Naive thymus-derived CD4-positive, alpha-beta T cell (primary cell): ENCODE data around the gene IL17B. TPM values are rescaled to one million over a fixed set of nuclear protein-coding genes. Genes with fewer than 3 reads are reported as not detected.
"Not testable (repeated sequence)": the region's sequence is repeated elsewhere in the genome, so short reads cannot be mapped to it uniquely, and the experiment has no call there.

Experiments
- ATAC-seq: fragments of 150-1000 bp; cut with Tn5 transposase; 2 replicates; pipeline ENCODE4 v1.10.0; 2021; ENCODE audit warnings: mild to moderate bottlenecking, moderate library complexity
- CTCF ChIA-PET: fragments of 350-600 bp; sonication (Branson Sonifier 250); formaldehyde crosslinking; loops from one replicate; lab custom pipeline; 2021; ENCODE audit warnings: antibody characterized with exemption; lab: Charles Lee
- POLR2A ChIA-PET: fragments of 350-600 bp; sonication (Branson Sonifier 250); formaldehyde crosslinking; loops from one replicate; lab custom pipeline; 2021; ENCODE audit warnings: antibody characterized with exemption, inconsistent platforms; lab: Charles Lee
- DNase-seq, 9 donors: peaks; one replicate each; pipeline versions ENCODE4 v3.0.0 to v3.0.0-alpha.2; 2020 to 2022; ENCODE audit warnings: mixed read lengths in 1 of 9
- H3K27ac ChIP-seq: one replicate; pipeline ENCODE4 v1.7.0; 2013; ENCODE audit warnings: mild to moderate bottlenecking, low read depth, low read length, moderate library complexity
- H3K27me3 ChIP-seq, 2 donors: one replicate each; pipeline ENCODE4 v1.7.0; 2013; ENCODE audit warnings: low read length in 2 of 2, mild to moderate bottlenecking in 2 of 2, moderate library complexity in 2 of 2; ENCODE audit not compliant: control insufficient read depth in 2 of 2, insufficient read depth in 2 of 2
- H3K36me3 ChIP-seq, 3 experiments: 1 replicate in 2 of 3; 2 replicates in 1 of 3; pipeline ENCODE4 v1.7.0; 2013; ENCODE audit warnings: low read length in 3 of 3, mild to moderate bottlenecking in 3 of 3, moderate library complexity in 1 of 3; ENCODE audit not compliant: insufficient read depth in 3 of 3, control insufficient read depth in 2 of 3
- H3K4me1 ChIP-seq, 2 donors: one replicate each; pipeline ENCODE4 v1.7.0; 2013; ENCODE audit warnings: low read length in 2 of 2, mild to moderate bottlenecking in 2 of 2, moderate library complexity in 1 of 2; ENCODE audit not compliant: control insufficient read depth in 2 of 2, insufficient read depth in 2 of 2
- H3K4me3 ChIP-seq: 2 replicates; pipeline ENCODE4 v1.7.0; 2013; ENCODE audit warnings: mild to moderate bottlenecking, low read length
- H3K9me3 ChIP-seq, 3 experiments: 1 replicate in 2 of 3; 2 replicates in 1 of 3; pipeline ENCODE4 v1.7.0; 2013; ENCODE audit warnings: low read length in 3 of 3; ENCODE audit not compliant: control insufficient read depth in 2 of 3
- H3K27ac Mint-ChIP-seq, 9 donors: one replicate each; pipeline ENCODE4 v1.8.0; 2020 to 2022; ENCODE audit warnings: mixed read lengths in 9 of 9, mild to moderate bottlenecking in 8 of 9, moderate library complexity in 5 of 9, inconsistent platforms in 2 of 9
- H3K27me3 Mint-ChIP-seq, 5 donors: one replicate each; pipeline ENCODE4 v1.8.0; 2021 to 2022; ENCODE audit warnings: mixed read lengths in 5 of 5, mild to moderate bottlenecking in 1 of 5
- H3K36me3 Mint-ChIP-seq, 5 donors: one replicate each; pipeline ENCODE4 v1.8.0; 2020 to 2022; ENCODE audit warnings: mixed read lengths in 5 of 5, mild to moderate bottlenecking in 3 of 5, inconsistent platforms in 1 of 5
- H3K4me1 Mint-ChIP-seq, 7 donors: one replicate each; pipeline ENCODE4 v1.8.0; 2020 to 2022; ENCODE audit warnings: mixed read lengths in 7 of 7, mild to moderate bottlenecking in 3 of 7, inconsistent platforms in 1 of 7
- H3K4me3 Mint-ChIP-seq, 10 donors: one replicate each; pipeline ENCODE4 v1.8.0; 2020 to 2022; ENCODE audit warnings: mild to moderate bottlenecking in 10 of 10, mixed read lengths in 10 of 10, moderate library complexity in 6 of 10, inconsistent platforms in 2 of 10
- H3K9me3 Mint-ChIP-seq, 11 donors: one replicate each; pipeline ENCODE4 v1.8.0; 2020 to 2022; ENCODE audit warnings: mixed read lengths in 11 of 11, mild to moderate bottlenecking in 4 of 11, inconsistent platforms in 1 of 11, moderate library complexity in 1 of 11
- intact Hi-C, 2 donors: fragments of 100-400 bp; cut with micrococcal nuclease; formaldehyde crosslinking; loops; one replicate each; pipeline ENCODE4 v1.15.1; 2023
- polyA plus RNA-seq, 2 donors: library from polyadenylated mRNA; unstranded; fragments of 300-500 nt; fragmentation: Illumina TruSeq; gene quantifications; one replicate each; pipeline ENCODE4 v1.2.3, GENCODE V29; 2021
- total RNA-seq, 6 experiments: library from RNA in 5 of 6; stranded (reverse) in 5 of 6; gene quantifications; 1 replicate in 5 of 6; 2 replicates in 1 of 6; pipeline ENCODE4 v1.2.3 and lab custom pipeline; 2021 to 2026

IL17B gene
- total and polyA plus RNA-seq, 7 experiments from 2014 or later: not detected

DNA sequence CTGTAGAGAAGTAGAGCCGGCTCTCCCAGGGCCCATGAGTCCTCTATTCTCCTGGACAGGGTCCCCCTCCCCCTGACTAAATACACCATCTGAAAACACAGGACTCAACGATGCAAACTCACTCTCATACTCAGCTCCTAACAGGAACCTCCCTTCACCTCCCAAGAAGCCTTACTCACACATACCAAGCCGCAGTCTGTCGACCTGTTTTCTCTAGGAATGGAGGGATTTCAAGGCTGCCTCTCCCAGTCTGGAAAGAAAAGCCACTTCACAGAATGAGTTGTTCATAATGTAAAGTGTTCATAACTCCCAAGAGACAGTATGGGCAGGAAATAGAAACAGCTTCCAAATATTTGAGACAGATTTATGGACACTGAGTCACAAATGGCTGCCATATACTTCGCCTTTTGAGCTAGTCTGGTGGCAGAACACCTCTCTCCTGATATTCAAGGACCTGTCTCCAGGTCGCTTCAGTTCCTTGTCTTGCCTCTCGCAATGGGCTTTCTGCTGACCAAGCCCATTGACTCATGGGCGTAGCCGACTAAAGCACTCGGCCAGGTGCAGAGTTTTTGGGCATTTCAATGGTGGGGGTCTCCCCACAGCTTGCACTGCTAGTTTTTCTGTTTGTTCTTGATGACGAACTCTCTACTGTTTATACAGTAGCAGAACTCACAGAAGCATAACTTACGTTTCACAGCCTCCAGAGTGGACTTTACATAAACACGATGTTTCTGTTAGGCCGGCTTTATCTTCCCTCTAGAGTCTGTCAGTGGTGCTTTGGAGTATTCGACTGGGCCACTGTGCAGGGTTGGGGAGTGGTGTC lies 25.0 kb upstream of the IL17B start:
- Mint-ChIP-seq H3K36me3 (no peaks in the 10 kb centered on the region), H3K9me3 (peaks cover 0 to 3% (median 0%) of the 10 kb centered on the region in 11 donors), H3K27me3 (peaks cover 0 to 9% (median 0%) of the 10 kb centered on the region in 5 donors), H3K27ac (no peak overlapping the region), H3K4me1 (no peaks in the 10 kb centered on the region), H3K4me3 (no peak overlapping the region)
- Histone ChIP-seq H3K27ac (no peak overlapping the region), H3K4me3 (no peak overlapping the region), H3K27me3 (no peaks in the 10 kb centered on the region), H3K36me3 (no peaks in the 10 kb centered on the region), H3K4me1 (no peaks in the 10 kb centered on the region), H3K9me3 (no peaks in the 10 kb centered on the region)
- ChIA-PET POLR2A (interaction anchor here (0.6 kb wide), 1 partner anchor 28 kb away, joined by 5 read pairs; no protein-coding TSS in a partner anchor), CTCF (interaction anchor here (0.7 kb wide), 1 partner anchor 30 kb away, joined by 3 read pairs; no protein-coding TSS in a partner anchor)
- intact Hi-C loops: no loop called here
- DNase-seq: no peak
- ATAC-seq: no peak

DNA sequence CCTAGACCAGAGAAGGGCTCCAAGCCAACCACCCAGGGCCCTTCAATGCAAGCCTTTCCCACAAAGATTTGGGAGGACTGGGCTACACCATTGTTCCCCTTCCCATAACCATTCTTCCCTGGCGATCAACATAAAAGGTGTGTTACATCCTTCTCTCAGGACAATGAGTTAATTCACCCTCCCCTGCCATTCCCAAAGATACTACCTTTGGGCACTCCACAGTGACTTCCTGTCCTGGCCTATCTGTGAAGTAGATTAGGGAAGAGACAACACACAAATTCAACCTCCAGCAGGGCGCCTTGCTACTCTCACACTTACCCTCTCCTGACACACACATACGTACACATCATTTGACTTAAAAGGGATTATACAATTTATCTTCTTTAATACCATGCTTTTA lies 23.2 kb upstream of the IL17B start:
- Histone ChIP-seq H3K27ac (no peak overlapping the region), H3K4me3 (no peak overlapping the region), H3K4me1 (no peaks in the 10 kb centered on the region), H3K27me3 (no peaks in the 10 kb centered on the region), H3K36me3 (no peaks in the 10 kb centered on the region), H3K9me3 (no peaks in the 10 kb centered on the region)
- Mint-ChIP-seq H3K4me1 (no peaks in the 10 kb centered on the region), H3K27ac (no peak overlapping the region), H3K27me3 (peaks cover 0 to 7% (median 0%) of the 10 kb centered on the region in 5 donors), H3K4me3 (no peak overlapping the region), H3K9me3 (peaks cover 0 to 2% (median 0%) of the 10 kb centered on the region in 11 donors), H3K36me3 (no peaks in the 10 kb centered on the region)
- POLR2A ChIA-PET: no interaction called here
- ATAC-seq (no peak), DNase-seq (no peak)
- intact Hi-C loops: no loop called here
- CTCF ChIA-PET: no interaction called here

DNA sequence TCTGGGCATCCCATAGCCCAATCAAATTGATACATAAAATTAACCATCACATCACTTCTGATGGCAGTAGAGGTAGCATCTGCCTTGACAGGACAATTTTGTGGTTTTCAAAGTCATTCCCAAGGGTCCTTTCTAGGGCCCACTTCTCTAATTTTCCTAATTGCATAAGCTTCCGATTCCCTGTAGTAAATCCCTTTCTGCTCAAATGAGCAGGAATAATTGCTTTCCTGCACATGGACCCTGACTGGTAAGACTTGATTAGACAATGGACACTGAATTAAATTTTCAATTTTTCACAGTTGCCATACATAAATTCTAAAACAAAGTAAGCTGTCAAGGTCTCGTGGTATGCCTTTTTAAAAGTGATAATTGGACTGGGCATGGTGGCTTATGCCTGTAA lies 22.0 kb upstream of the IL17B start:
- no peak for DNase-seq
- Mint-ChIP-seq H3K4me3 (no peak overlapping the region), H3K27me3 (peaks cover 0 to 3% (median 0%) of the 10 kb centered on the region in 5 donors), H3K36me3 (no peaks in the 10 kb centered on the region), H3K4me1 (no peaks in the 10 kb centered on the region), H3K9me3 (peaks cover 0 to 2% (median 0%) of the 10 kb centered on the region in 11 donors), H3K27ac (no peak overlapping the region)
- no peak for ATAC-seq
- Histone ChIP-seq H3K27me3 (no peaks in the 10 kb centered on the region), H3K27ac (no peak overlapping the region), H3K4me1 (no peaks in the 10 kb centered on the region), H3K9me3 (no peaks in the 10 kb centered on the region), H3K4me3 (no peak overlapping the region), H3K36me3 (no peaks in the 10 kb centered on the region)
- intact Hi-C loops: no loop called here
- ChIA-PET CTCF (interaction anchor here (0.5 to 1.6 kb wide), 4 partner anchors 11 to 44 kb away, joined by 3 to 4 read pairs (median 3); no protein-coding TSS in a partner anchor), POLR2A (no interaction called here)

DNA sequence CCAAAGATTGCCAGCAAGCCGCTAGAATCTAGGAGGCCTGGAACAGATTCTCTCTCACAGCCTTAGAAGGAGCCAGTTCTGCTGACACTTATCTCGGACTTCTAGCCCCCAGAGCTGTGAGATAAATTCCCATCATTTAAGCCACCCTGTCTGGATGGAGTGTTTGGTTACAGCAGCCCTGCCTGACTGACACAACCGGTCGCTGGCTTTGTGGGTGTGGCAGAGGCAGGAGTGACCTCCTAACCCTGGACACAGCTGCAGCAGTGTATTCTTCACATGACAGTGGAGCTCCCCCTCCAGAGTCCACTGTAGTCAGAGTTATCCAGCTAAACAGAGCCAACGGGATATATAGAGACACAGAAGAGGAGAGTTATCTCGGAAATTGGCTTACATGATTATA lies 21.2 kb upstream of the IL17B start:
- no peaks in the 10 kb centered on the region for H3K9me3 ChIP-seq
- intact Hi-C loops: no loop called here
- H3K27ac Mint-ChIP-seq: no peak overlapping the region
- no peaks in the 10 kb centered on the region for H3K4me1 ChIP-seq
- no peak overlapping the region for H3K4me3 Mint-ChIP-seq
- H3K9me3 Mint-ChIP-seq: peaks cover 0 to 2% (median 0%) of the 10 kb centered on the region in 11 donors
- H3K27me3 Mint-ChIP-seq: peaks cover 0 to 3% (median 0%) of the 10 kb centered on the region in 5 donors
- ChIA-PET CTCF (interaction anchor here (0.5 to 1.6 kb wide), 4 partner anchors 10 to 44 kb away, joined by 3 to 4 read pairs (median 3); no protein-coding TSS in a partner anchor), POLR2A (no interaction called here)
- ATAC-seq: no peak
- H3K36me3 ChIP-seq: no peaks in the 10 kb centered on the region
- no peaks in the 10 kb centered on the region for H3K4me1 Mint-ChIP-seq
- no peak for DNase-seq
- H3K4me3 ChIP-seq: no peak overlapping the region
- no peaks in the 10 kb centered on the region for H3K27me3 ChIP-seq
- H3K27ac ChIP-seq: no peak overlapping the region
- H3K36me3 Mint-ChIP-seq: no peaks in the 10 kb centered on the region

DNA sequence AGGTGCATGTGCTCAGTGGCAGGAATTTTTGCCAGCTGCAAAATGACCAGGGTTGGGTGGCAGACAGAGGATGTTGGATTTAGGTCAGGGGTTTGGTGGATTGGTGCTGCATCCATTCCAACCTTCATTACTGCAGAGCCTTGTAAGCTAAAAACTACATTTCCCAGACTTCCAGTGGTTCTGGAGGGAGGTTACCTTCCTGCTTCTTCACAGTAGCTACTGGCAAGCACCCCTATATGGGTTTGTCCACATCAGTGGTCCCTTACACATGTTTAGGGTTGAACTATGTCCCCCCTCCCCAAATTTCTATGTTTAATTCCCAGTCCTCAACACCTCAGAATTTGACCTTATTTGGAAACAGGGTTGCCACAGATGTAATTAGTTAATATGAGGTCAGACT lies 20.7 kb upstream of the IL17B start:
- Mint-ChIP-seq H3K9me3 (peaks cover 0 to 2% (median 0%) of the 10 kb centered on the region in 11 donors), H3K4me3 (no peak overlapping the region), H3K27me3 (peaks cover 0 to 7% (median 0%) of the 10 kb centered on the region in 5 donors), H3K27ac (no peak overlapping the region), H3K4me1 (no peaks in the 10 kb centered on the region), H3K36me3 (no peaks in the 10 kb centered on the region)
- Histone ChIP-seq H3K27me3 (no peaks in the 10 kb centered on the region), H3K4me3 (no peak overlapping the region), H3K36me3 (no peaks in the 10 kb centered on the region), H3K27ac (no peak overlapping the region), H3K9me3 (no peaks in the 10 kb centered on the region), H3K4me1 (no peaks in the 10 kb centered on the region)
- ATAC-seq: no peak
- no peak for DNase-seq
- ChIA-PET CTCF (interaction anchor here (0.6 to 1.6 kb wide), 3 partner anchors 9 to 131 kb away, joined by 3 to 4 read pairs (median 4); no protein-coding TSS in a partner anchor), POLR2A (no interaction called here)
- intact Hi-C loops: no loop called here

DNA sequence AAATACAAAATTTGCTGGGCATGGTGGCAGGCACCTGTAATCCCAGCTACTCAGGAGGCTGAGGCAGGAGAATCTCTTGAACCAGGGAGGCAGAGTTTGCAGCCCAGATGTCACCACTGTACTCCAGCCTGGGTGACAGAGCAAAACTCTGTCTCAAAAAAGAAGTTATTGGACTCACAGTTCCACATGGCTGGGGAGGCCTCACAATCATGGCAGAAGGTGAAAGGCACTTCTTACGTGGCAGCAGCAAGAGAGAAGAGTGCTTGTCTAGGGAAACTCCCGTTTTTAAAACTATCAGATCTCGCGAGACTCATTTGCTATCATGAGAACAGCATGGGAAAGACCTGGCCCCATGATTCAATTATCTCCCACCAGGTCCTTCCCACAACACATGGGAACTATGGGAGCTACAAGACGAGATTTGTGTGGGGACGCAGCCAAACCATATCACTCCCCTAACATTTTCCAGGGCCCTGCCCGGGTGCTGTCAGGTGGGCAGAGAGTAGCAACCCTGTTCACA lies 19.7 kb upstream of the IL17B start:
- H3K4me3 Mint-ChIP-seq, H3K4me1 ChIP-seq, H3K9me3 Mint-ChIP-seq, H3K27ac ChIP-seq, H3K4me1 Mint-ChIP-seq, H3K9me3 ChIP-seq, DNase-seq, intact Hi-C loops, H3K27ac Mint-ChIP-seq, H3K27me3 ChIP-seq, H3K36me3 Mint-ChIP-seq, H3K36me3 ChIP-seq, H3K27me3 Mint-ChIP-seq, H3K4me3 ChIP-seq, POLR2A ChIA-PET, ATAC-seq: not testable (repeated sequence)
- CTCF ChIA-PET: interaction anchor here (1.4 kb wide), 1 partner anchor 28 kb away, joined by 4 read pairs; no protein-coding TSS in a partner anchor
